Measurements from ENCODE around the gene STAG2.
"Not testable (repeated sequence)": the region's sequence is repeated elsewhere in the genome, so short reads cannot be mapped to it uniquely, and the experiment has no call there.

GRCh38 chrX:123932055-123932454 is 29.5 kb upstream of the STAG2 start:
- not testable (repeated sequence) for TF ChIP-seq POLR2A (IDR thresholded peaks at IDR 0.05; ENCODE audit: low read length); GATA1 (IDR thresholded peaks at IDR 0.05; ENCODE audit: low read depth, low read length)

Data from erythroblast (primary cell).